Glomerular endothelial cell (primary cell): ENCODE data around the gene NEMP1. TPM values are rescaled to one million over a fixed set of nuclear protein-coding genes. Genes with fewer than 3 reads are reported as not detected.

Experiments
- DNase-seq: peaks from one replicate; pipeline ENCODE4 v3.0.0-alpha.2; 2011; ENCODE audit warnings: low read depth, low spot score; ENCODE audit errors: extremely low read depth
- total RNA-seq: library from RNA; depleted of rRNA; stranded (reverse); fragments of >200 nt; gene quantifications from 2 replicates; pipeline ENCODE4 v1.2.3, GENCODE V29; 2015

Gene NEMP1
- total RNA-seq, 1 donor from 2014 or later: 7.9 TPM

- DNase-seq: no peak
Measured at GRCh38 chr12:57109207-57110103, 30.9 kb upstream of the NEMP1 start.

DNA sequence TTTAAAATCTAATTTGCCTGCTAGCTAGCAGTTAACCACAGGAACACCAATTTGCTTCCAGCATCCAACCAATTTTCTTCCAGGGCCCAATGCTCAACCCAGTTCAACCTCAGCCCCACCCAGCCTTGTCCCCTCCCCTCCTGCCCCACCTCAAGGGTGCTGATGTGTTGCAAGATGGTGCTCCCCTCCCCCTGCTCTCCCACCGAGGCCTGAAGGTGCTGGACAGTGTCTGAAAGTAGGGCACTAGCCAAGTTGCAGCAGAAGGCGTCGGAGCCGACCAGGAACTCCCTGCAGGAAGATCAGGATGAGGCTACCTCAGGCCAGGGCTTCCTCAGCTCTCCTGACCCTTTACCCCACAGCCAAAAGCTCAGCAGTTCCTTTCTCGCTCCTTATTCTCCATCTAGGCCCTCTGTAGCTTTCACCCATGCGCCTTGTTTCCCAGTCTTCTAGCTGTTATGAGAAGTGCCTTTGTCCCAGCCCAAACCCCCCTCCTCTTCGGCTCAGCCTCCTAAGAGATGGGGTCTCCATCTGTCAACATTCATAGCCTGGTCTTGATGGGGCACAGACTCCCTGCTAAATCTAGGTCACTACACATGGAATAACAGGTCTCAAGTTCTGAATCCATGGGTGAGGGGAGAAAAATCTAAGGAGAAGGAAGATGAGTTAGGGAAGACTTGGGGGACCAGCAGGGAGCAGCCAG, 29.0 kb upstream of the NEMP1 start:
- no peak for DNase-seq

DNA sequence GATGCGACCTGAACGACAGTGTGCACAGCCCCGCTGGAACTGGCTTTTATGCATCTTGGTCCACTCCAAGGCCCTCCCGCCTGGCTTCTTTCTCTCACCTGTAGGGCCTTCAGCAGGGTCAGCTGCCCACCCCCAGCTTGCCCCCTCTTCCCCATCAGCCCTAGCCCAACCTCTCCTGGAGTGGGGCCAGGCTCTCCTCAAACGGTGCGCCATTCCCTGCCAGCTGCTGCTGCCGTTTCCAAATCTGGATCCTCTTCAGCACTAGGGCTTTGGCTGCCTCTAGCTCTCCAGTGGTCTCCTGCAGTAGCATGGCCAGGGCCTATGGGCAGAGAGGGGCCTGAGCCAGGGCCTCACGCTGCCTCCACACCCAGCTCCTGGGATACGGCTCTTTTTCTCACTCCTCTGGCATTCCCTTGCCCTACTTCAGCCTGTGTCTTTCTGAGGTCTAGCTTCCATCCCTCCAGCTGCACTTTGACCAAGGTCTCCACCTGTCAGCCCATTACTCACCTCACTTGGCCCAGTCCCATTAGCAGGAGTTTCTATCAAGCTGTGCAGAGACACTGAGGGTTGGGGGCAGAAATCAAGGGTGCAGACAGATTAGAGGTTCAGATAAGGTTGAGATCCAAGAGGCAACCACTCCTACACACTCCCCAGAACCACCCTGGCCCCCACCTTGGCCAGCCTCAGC, 27.6 kb upstream of the NEMP1 start:
- DNase-seq: no peak

DNA sequence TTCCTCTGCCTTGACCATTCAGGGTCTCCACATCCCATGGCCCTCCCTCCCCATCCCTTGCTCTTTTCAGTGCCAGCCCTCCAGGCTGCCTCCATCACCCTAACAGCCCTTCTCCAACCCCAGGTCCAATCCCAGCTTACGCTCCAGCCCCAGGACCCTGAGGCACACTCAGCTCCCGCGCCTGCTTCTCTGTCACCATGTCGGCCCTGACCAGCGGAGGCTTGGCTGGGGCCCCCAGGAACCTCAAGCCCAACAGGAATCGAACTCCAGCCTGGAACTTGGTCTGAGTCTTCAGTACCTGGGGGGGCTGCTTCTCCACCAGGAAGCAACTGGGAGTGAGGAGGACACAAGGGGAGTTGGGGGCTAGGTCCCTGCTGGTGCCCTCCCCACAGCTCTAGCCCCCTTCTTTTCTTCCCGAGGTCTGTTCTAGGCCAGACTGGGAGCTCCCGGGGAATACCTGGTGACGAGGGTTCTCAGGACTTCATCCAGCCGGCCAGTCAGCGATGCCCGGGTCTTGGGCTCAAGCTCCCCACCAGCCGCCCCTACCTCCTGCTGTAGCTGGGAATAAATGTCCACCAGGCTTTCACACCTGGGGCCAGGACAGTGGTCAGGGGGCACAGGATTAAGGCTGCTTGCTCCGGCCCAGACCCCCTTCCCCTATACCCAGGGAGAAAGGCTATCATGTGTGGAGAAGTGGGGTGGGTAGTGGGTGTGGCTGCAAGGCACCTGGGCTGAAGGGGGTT, 26.6 kb upstream of the NEMP1 start:
- DNase-seq: no peak

GRCh38 chr12:57104292-57104910, 25.8 kb upstream of the NEMP1 start:
- no peak for DNase-seq

DNA sequence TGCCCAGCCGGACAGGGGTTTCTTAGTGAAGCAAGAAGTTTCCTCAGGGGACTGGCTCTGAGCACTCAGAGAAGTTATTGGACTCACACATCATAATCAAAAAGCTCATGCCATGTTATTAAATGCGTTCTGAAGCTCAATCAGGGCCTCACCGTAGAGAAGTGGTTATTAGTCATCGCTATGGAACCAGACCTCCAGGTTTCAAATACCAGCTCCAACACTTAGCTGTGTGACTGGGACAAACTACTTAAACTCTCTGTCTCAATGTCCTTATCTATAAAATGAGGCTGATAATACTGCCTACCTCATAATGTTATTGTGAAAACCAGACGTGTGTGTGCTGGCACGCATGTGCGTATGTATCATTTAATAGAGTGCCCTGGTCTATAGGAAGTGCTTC, 25.3 kb upstream of the NEMP1 start:
- DNase-seq: no peak

GRCh38 chr12:57101892-57102695, 23.5 kb upstream of the NEMP1 start:
- DNase-seq: no peak

- DNase-seq: no peak
Measured at GRCh38 chr12:57099766-57100165, 21.2 kb upstream of the NEMP1 start.

DNA sequence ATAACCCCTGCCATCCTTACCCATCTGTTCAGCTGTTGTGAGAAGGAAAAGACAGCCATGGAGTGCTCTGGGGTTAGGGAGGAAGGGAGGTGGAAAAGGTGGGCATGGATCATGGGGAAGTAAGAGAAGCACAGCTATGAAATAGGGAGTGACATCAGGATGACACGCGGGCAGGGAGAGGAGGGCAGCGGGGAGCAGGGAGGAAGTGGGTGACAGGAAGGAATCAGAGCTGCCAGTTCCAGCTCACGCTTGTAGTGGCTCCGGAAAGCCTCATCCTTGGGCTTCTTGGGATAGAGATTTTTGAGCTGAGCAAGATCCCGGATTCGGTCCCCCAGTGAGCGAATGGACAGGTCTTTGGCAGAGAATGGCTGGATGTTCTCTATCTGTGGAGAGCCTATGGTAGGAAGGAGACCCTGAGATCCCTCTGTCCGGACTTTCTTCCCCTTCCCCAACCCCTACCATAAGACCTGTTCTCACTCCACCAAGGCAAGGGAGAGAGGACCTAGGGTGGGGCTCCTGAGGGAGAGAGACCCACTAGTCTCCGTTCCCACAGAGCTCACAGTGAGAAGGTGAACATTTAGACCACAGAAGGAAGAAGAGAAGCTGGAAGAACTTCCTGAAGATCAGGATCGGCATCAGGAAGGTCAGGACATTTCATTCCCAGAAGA, 20.6 kb upstream of the NEMP1 start:
- no peak for DNase-seq

- DNase-seq: no peak
Measured at GRCh38 chr12:57098546-57098945, 20.0 kb upstream of the NEMP1 start.

- no peak for DNase-seq
Measured at GRCh38 chr12:57097554-57097835, 18.9 kb upstream of the NEMP1 start.

- DNase-seq: no peak
Measured at GRCh38 chr12:57096748-57097553, 18.4 kb upstream of the NEMP1 start.

- no peak for DNase-seq
Measured at GRCh38 chr12:57096099-57096572, 17.5 kb upstream of the NEMP1 start.

- DNase-seq: no peak
Measured at GRCh38 chr12:57095440-57095839, 16.8 kb upstream of the NEMP1 start.

DNA sequence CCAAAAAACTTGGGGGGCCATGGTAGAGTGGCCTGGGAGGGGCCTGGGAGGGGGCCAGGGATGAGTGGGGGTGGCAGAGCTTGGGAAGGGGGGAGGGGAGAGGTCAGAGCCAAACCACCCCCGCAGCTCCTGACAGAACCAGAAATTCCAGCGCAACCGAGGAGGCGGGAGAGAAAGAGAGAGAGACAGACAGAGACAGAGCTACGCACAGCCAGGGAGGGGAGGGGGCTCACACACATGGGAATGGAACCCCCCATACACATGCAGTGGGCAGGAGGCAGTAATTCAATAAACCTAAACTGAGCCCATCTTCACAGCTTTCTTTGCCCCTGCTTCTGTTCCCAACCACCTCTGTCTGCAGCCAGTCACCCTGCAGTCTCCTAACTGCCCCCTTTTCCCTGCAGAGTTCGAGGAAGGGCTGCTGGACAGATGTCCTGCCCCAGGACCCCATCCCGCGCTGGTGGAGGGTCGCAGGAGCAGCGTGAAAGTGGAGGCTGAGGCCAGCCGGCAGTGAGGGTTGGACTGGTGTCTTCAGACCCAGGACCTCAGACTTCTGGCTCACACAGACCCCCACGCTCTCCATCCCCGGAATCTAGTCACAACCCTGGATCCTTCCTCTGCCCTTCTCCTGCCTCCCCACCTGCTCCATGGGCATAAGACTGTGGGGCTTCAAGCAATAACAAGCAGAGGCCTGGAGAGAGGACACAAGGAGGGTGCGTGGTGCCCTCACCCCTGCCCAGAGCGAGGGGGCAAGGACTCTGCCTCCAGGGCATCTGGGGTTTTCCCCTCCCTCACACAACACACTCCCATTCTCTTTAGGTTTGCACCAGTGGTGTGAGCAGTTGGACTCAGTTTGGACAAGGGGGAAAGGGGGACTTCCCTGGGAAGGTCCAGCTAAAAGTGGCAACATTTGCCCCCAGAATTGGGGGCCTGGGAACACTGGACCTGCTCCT, 15.9 kb upstream of the NEMP1 start:
- DNase-seq: no peak

- DNase-seq: no peak
Measured at GRCh38 chr12:57093415-57094207, 15.0 kb upstream of the NEMP1 start.
